ENCODE measurements around the gene DAPK1.

GRCh38 chr9:87718852-87719612, 221.4 kb downstream of the DAPK1 start:
- TF ChIP-seq EZH2phosphoT487 (IDR thresholded peaks at IDR 0.05; ENCODE audit: low read depth) (no peak), CTCF (IDR thresholded peaks at IDR 0.05; ENCODE audit: low read depth, low read length) (no peak)
